HepG2 (cell line): ENCODE measurements around the gene S100A9. TPM values are rescaled to one million over a fixed set of nuclear protein-coding genes. Genes with fewer than 3 reads are reported as not detected.
"Not testable (repeated sequence)": the region's sequence is repeated elsewhere in the genome, so short reads cannot be mapped to it uniquely, and the experiment has no call there.

Experiments used
- ATAC-seq: fragments of 200-7000 bp; cut with Tn5 transposase; 3 replicates; pipeline ENCODE4 v1.9.1; 2020; ENCODE audit warnings: mild to moderate bottlenecking, moderate library complexity
- BruUV-seq: library from RNA; stranded (reverse); fragments of 400-500 nt; replicated peaks from 2 replicates; lab custom pipeline; 2021; lab: Mats Ljungman, UMichigan
- CTCF ChIA-PET: fragments of 300-600 bp; formaldehyde crosslinking; extraction: SDS; loops from one replicate; lab custom pipeline; 2021; ENCODE audit warnings: low total read pairs, inconsistent platforms, low intra/inter-chr PET ratio; lab: Yijun Ruan, JAX
- POLR2A ChIA-PET: fragments of 350-600 bp; sonication (Branson Sonifier 250); formaldehyde crosslinking; loops from one replicate; lab custom pipeline; 2020; ENCODE audit warnings: antibody characterized with exemption, inconsistent platforms; lab: Yijun Ruan, JAX
- DNase-seq: peaks from one replicate; pipeline ENCODE4 v3.0.0-alpha.2; 2015; ENCODE audit warnings: low spot score
- FAIRE-seq: peaks from 3 replicates; lab custom pipeline; 2011; peaks lifted over from hg19 to GRCh38; lab: Jason Lieb, UNC
- H2AFZ ChIP-seq: one replicate; pipeline ENCODE4 v1.6.1; 2011; ENCODE audit warnings: low read length, inconsistent platforms
- H3K27ac ChIP-seq: fragments of 300-600 bp; 3 replicates; pipeline ENCODE4 v1.8.0; 2011; ENCODE audit warnings: mixed run types, mild to moderate bottlenecking, mixed read lengths, low read length, inconsistent platforms; ENCODE audit not compliant: insufficient read depth; ENCODE audit errors: extremely low read length
- H3K27me3 ChIP-seq, 2 experiments: fragments of 200-600 bp in 1 of 2; 2 replicates in 1 of 2; 3 replicates in 1 of 2; pipeline versions ENCODE4 v1.6.0 to v1.8.0; 2011; ENCODE audit warnings: low read length in 2 of 2, mild to moderate bottlenecking in 2 of 2, moderate library complexity in 2 of 2, inconsistent platforms in 1 of 2; ENCODE audit not compliant: insufficient read depth in 2 of 2, control insufficient read depth in 1 of 2
- H3K36me3 ChIP-seq, 2 experiments: fragments of 200-600 bp in 1 of 2; replicated peaks in 1 of 2; 2 replicates in 1 of 2; 3 replicates in 1 of 2; pipeline versions ENCODE4 v1.5.1 to v1.8.0; 2011; ENCODE audit warnings: low read length in 2 of 2, inconsistent platforms in 1 of 2; ENCODE audit not compliant: insufficient read depth in 2 of 2, control insufficient read depth in 1 of 2
- H3K4me1 ChIP-seq: 2 replicates; pipeline ENCODE4 v1.5.1; 2012; ENCODE audit warnings: low read length, inconsistent platforms; ENCODE audit not compliant: insufficient read depth
- H3K4me2 ChIP-seq: 2 replicates; pipeline ENCODE4 v1.6.0; 2011; ENCODE audit warnings: low read depth, low read length, inconsistent platforms
- H3K4me3 ChIP-seq, 3 experiments: fragments of 200-600 bp in 1 of 3; sonication (generic), shearing (Covaris generic) in 1 of 3; replicated peaks in 1 of 3; 2 replicates each; pipeline ENCODE4 v1.5.1; 2011 to 2016; ENCODE audit warnings: low read length in 3 of 3, inconsistent platforms in 2 of 3, low read depth in 2 of 3, mild to moderate bottlenecking in 2 of 3, control low read depth in 1 of 3, mixed read lengths in 1 of 3; ENCODE audit not compliant: insufficient read depth in 1 of 3
- H3K79me2 ChIP-seq: one replicate; pipeline ENCODE4 v1.6.1; 2011; ENCODE audit warnings: low read length, inconsistent platforms; ENCODE audit not compliant: insufficient read depth
- H3K9ac ChIP-seq: 2 replicates; pipeline ENCODE4 v1.6.0; 2011; ENCODE audit warnings: mild to moderate bottlenecking, low read depth, low read length, inconsistent platforms; ENCODE audit not compliant: insufficient read depth
- H3K9me3 ChIP-seq: 2 replicates; pipeline ENCODE4 v1.5.1; 2012; ENCODE audit warnings: mild to moderate bottlenecking, low read length
- H4K20me1 ChIP-seq: 2 replicates; pipeline ENCODE4 v1.6.0; 2011; ENCODE audit warnings: inconsistent platforms, mild to moderate bottlenecking, low read length, moderate library complexity; ENCODE audit not compliant: insufficient read depth
- CREB1 ChIP-seq, 2 experiments: fragments of 450-650 bp in 1 of 2; IDR thresholded peaks; 2 replicates each; pipeline ENCODE4 v1.6.1; 2016 to 2017; ENCODE audit warnings: control low read depth in 1 of 2, mild to moderate bottlenecking in 1 of 2, missing compliant biosample characterization in 1 of 2, missing genetic modification characterization in 1 of 2
- NRL ChIP-seq: sonication (generic); formaldehyde crosslinking; IDR thresholded peaks from 2 replicates; pipeline ENCODE4 v1.5.0; 2020; ENCODE audit warnings: missing genetic modification reagents, mild to moderate bottlenecking, moderate library complexity, borderline replicate concordance
- PRPF4 ChIP-seq: fragments of 200-400 bp; formaldehyde crosslinking; IDR thresholded peaks from 2 replicates; pipeline ENCODE4 v1.6.1; 2016; ENCODE audit warnings: low read length, low read depth; ENCODE audit not compliant: poor library complexity, severe bottlenecking
- RFX3 ChIP-seq: IDR thresholded peaks from 2 replicates; pipeline ENCODE4 v1.6.1; 2016; ENCODE audit warnings: missing biosample characterization, missing genetic modification reagents
- RFX5 ChIP-seq: IDR thresholded peaks from 2 replicates; pipeline ENCODE4 v1.6.1; 2011; ENCODE audit warnings: low read depth, low read length, improper control_type of control experiment
- ZBTB2 ChIP-seq: sonication (generic); formaldehyde crosslinking; IDR thresholded peaks from 2 replicates; pipeline ENCODE4 v1.8.0; 2022; ENCODE audit warnings: low read depth, missing genetic modification reagents
- ZNF512 ChIP-seq: sonication (generic); formaldehyde crosslinking; IDR thresholded peaks from 2 replicates; pipeline ENCODE4 v1.4.0; 2020; ENCODE audit warnings: mild to moderate bottlenecking, missing genetic modification reagents
- ZNF556 ChIP-seq: sonication (generic); formaldehyde crosslinking; IDR thresholded peaks from 2 replicates; pipeline ENCODE4 v1.4.0; 2020; ENCODE audit warnings: mild to moderate bottlenecking, missing genetic modification reagents, borderline replicate concordance
- ZNF768 ChIP-seq: sonication (generic); formaldehyde crosslinking; IDR thresholded peaks from 2 replicates; pipeline ENCODE4 v1.4.0; 2020; ENCODE audit warnings: missing genetic modification reagents
- WGBS: methylation state at CpG from one replicate; pipeline ENCODE4 v1.1.6; 2017; ENCODE audit warnings: low lambda C conversion rate; 5-methylcytosine and 5-hydroxymethylcytosine counted together
- in situ Hi-C: cut with HindIII; loops from 2 replicates; pipeline ENCODE4 v1.10.0; 2017; ENCODE audit warnings: low pct_unique_long_range_greater_than_20kb; ENCODE audit not compliant: extremely low pct_ligation_motif_present
- intact Hi-C: fragments of 100-400 bp; cut with micrococcal nuclease; formaldehyde crosslinking; loops from one replicate; pipeline ENCODE4 v1.10.0; 2022; ENCODE audit not compliant: unreplicated experiment
- polyA plus RNA-seq, 8 experiments: library from polyadenylated mRNA; depleted of rRNA in 3 of 8; stranded (reverse) in 7 of 8; unstranded in 1 of 8; fragments of >200 nt; fragmentation: Illumina TruSeq in 4 of 8; extraction: Trizol in 4 of 8; gene quantifications; 2 replicates each; pipeline versions ENCODE4 v1.2.1 to v1.2.3, GENCODE V29; 2011 to 2016; ENCODE audit warnings: low read depth in 4 of 8, missing spikeins in 1 of 8, mixed read lengths in 1 of 8; ENCODE audit not compliant: insufficient read depth in 1 of 8
- total RNA-seq, 5 experiments: library from RNA; depleted of rRNA; stranded (reverse); fragments of >200 nt; fragmentation: Illumina TruSeq; extraction: Trizol; gene quantifications; 2 replicates each; pipeline ENCODE4 v1.2.3, GENCODE V29; 2016; ENCODE audit warnings: low read depth in 1 of 5

Gene S100A9
- total and polyA plus RNA-seq, 2 of the 13 experiments (the other 11 are each of a cell fraction or from before 2014, with no cell fraction given) = 0.31 to 0.69 TPM

- H3K27me3 ChIP-seq; in situ Hi-C loops; DNase-seq; H3K4me3 ChIP-seq; ATAC-seq; H2AFZ ChIP-seq; H3K79me2 ChIP-seq; H3K4me2 ChIP-seq; H3K4me1 ChIP-seq; CTCF ChIA-PET; FAIRE-seq; POLR2A ChIA-PET; BruUV-seq; H3K36me3 ChIP-seq; H4K20me1 ChIP-seq; H3K9ac ChIP-seq; H3K27ac ChIP-seq; intact Hi-C loops; TF ChIP-seq CREB1 (CRISPR knock-in tag; IDR thresholded peaks at IDR 0.05): not testable (repeated sequence)
- WGBS = 2% methylated on average over 7 of the region's 7 CpGs
- TF ChIP-seq CREB1 (IDR thresholded peaks at IDR 0.05) = peak; percentile 72
- peaks cover 17% of the 10 kb centered on the region for H3K9me3 ChIP-seq
These were observed 39.5 kb upstream of the S100A9 start for GRCh38 chr1:153318145-153318544.

DNA sequence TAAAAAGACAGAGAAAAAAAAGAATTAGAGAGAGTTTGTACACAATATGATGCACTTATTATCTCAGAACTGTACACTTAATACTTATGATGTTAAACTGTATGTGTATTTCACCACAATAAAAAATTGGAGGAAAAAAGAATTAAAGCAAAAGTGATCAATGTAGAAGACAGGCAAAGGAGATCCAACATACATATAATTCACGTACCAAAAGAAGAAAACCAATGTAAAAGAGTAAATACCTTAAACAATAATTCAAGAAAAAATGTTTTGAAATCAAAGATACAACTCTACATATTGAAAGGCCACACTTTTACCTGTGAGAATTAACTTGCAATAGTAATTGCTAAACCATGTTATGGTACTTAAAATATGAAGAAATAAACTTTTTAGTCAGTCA lies 35.1 kb upstream of the S100A9 start:
- CTCF ChIA-PET = no interaction called here
- DNase-seq (no peak), FAIRE-seq (no peak), ATAC-seq (no peak)
- no peak overlapping the region for H3K9ac ChIP-seq
- H3K79me2 ChIP-seq = no peaks in the 10 kb centered on the region
- H3K36me3 ChIP-seq = no peaks in the 10 kb centered on the region
- in situ Hi-C loops = no loop called here
- no peaks in the 10 kb centered on the region for H3K27me3 ChIP-seq
- no peaks in the 10 kb centered on the region for H4K20me1 ChIP-seq
- H3K27ac ChIP-seq = no peak overlapping the region
- H3K4me3 ChIP-seq = no peak overlapping the region
- H3K4me1 ChIP-seq = no peaks in the 10 kb centered on the region
- TF ChIP-seq RFX5 (no peak), ZNF556 (CRISPR knock-in tag) (no peak), ZNF768 (CRISPR knock-in tag) (no peak), ZBTB2 (CRISPR knock-in tag) (no peak), RFX3 (CRISPR knock-in tag) (no peak), PRPF4 (no peak), ZNF512 (no peak), NRL (CRISPR knock-in tag) (no peak)
- POLR2A ChIA-PET = no interaction called here
- intact Hi-C loops = no loop called here
- BruUV-seq = no TSS peak
- no peak overlapping the region for H2AFZ ChIP-seq
- H3K4me2 ChIP-seq = no peak overlapping the region
- peaks cover 19% of the 10 kb centered on the region for H3K9me3 ChIP-seq
- WGBS = 0% methylated on average over 1 of the region's 1 CpG
